GM23338 (cell line): ENCODE data around the gene FNDC11. TPM values are rescaled to one million over a fixed set of nuclear protein-coding genes. Genes with fewer than 3 reads are reported as not detected.

Experiments used
- ATAC-seq: fragments of 200-7000 bp; cut with Tn5 transposase; 3 replicates; pipeline ENCODE4 v1.9.1; 2020
- DNase-seq: peaks from one replicate; pipeline ENCODE4 v3.0.0-alpha.2; 2015; ENCODE audit warnings: low spot score
- H2AFZ ChIP-seq: fragments of 200-600 bp; sonication (generic); 2 replicates; pipeline ENCODE4 v1.8.0; 2016; ENCODE audit warnings: antibody characterized with exemption, mild to moderate bottlenecking, moderate library complexity
- H3F3A ChIP-seq: fragments of 200-600 bp; sonication (generic); replicated peaks from 2 replicates; pipeline ENCODE4 v1.8.0; 2017; ENCODE audit warnings: antibody characterized with exemption, mixed run types, low read depth
- H3K27ac ChIP-seq: fragments of 200-600 bp; sonication (generic); 2 replicates; pipeline ENCODE4 v1.6.1; 2016; ENCODE audit warnings: low read depth
- H3K27me3 ChIP-seq: fragments of 200-600 bp; sonication (generic); 2 replicates; pipeline ENCODE4 v1.8.0; 2016; ENCODE audit warnings: mild to moderate bottlenecking, mixed run types, moderate library complexity; ENCODE audit not compliant: insufficient read depth
- H3K36me3 ChIP-seq: fragments of 200-600 bp; sonication (generic); 2 replicates; pipeline ENCODE4 v1.8.0; 2016; ENCODE audit warnings: mild to moderate bottlenecking; ENCODE audit not compliant: insufficient read depth
- H3K4me1 ChIP-seq: fragments of 200-600 bp; sonication (generic); 2 replicates; pipeline ENCODE4 v1.8.0; 2016; ENCODE audit warnings: mild to moderate bottlenecking, moderate library complexity; ENCODE audit not compliant: insufficient read depth
- H3K4me2 ChIP-seq: fragments of 200-600 bp; sonication (generic); 2 replicates; pipeline ENCODE4 v1.7.1; 2017; ENCODE audit warnings: mixed run types
- H3K4me3 ChIP-seq: fragments of 200-600 bp; sonication (generic); 2 replicates; pipeline ENCODE4 v1.6.1; 2016; ENCODE audit warnings: mixed run types
- H3K79me2 ChIP-seq: fragments of 200-600 bp; sonication (generic); replicated peaks from 2 replicates; pipeline ENCODE4 v1.8.0; 2017; ENCODE audit warnings: mild to moderate bottlenecking; ENCODE audit not compliant: insufficient read depth
- H3K9me2 ChIP-seq: fragments of 200-600 bp; sonication (generic); 2 replicates; pipeline ENCODE4 v1.8.0; 2017; ENCODE audit not compliant: insufficient read depth
- H4K20me1 ChIP-seq: fragments of 200-600 bp; sonication (generic); replicated peaks from 2 replicates; pipeline ENCODE4 v1.8.0; 2017; ENCODE audit warnings: mild to moderate bottlenecking; ENCODE audit not compliant: insufficient read depth
- H3K27ac Mint-ChIP-seq: 2 replicates; pipeline ENCODE4 v1.8.0; 2020; ENCODE audit warnings: inconsistent platforms, mild to moderate bottlenecking, moderate library complexity, mixed read lengths
- H3K27me3 Mint-ChIP-seq: 3 replicates; pipeline ENCODE4 v1.8.0; 2022; ENCODE audit warnings: low read depth, mild to moderate bottlenecking, moderate library complexity, mixed read lengths, inconsistent platforms; ENCODE audit not compliant: insufficient read depth, poor library complexity
- H3K36me3 Mint-ChIP-seq: 3 replicates; pipeline ENCODE4 v1.8.0; 2021; ENCODE audit warnings: low read depth, mild to moderate bottlenecking, inconsistent platforms, moderate library complexity, mixed read lengths
- H3K4me1 Mint-ChIP-seq: 3 replicates; pipeline ENCODE4 v1.8.0; 2020; ENCODE audit warnings: mild to moderate bottlenecking, inconsistent platforms, mixed read lengths
- H3K4me3 Mint-ChIP-seq: 3 replicates; pipeline ENCODE4 v1.8.0; 2021; ENCODE audit warnings: moderate library complexity, mild to moderate bottlenecking, inconsistent platforms, mixed read lengths
- H3K9me3 Mint-ChIP-seq: 3 replicates; pipeline ENCODE4 v1.8.0; 2020; ENCODE audit warnings: moderate library complexity, mild to moderate bottlenecking, inconsistent platforms, mixed read lengths
- CREB1 ChIP-seq: fragments of 250-450 bp; sonication (Bioruptor Pico); IDR thresholded peaks from 2 replicates; pipeline ENCODE4 v1.5.0; 2020; ENCODE audit warnings: low read depth, mild to moderate bottlenecking, moderate library complexity
- CTCF ChIP-seq, 2 experiments: fragments of 200-600 bp in 1 of 2; sonication (generic) in 1 of 2; conservative IDR thresholded peaks; 2 replicates each; pipeline versions ENCODE4 v1.5.1 to v1.6.1; 2016 to 2017; ENCODE audit warnings: antibody characterized with exemption in 2 of 2, low read depth in 2 of 2, mild to moderate bottlenecking in 2 of 2, moderate library complexity in 1 of 2
- ETS1 ChIP-seq: IDR thresholded peaks from 2 replicates; pipeline ENCODE4 v1.6.1; 2016; ENCODE audit warnings: antibody characterized with exemption
- EZH2 ChIP-seq: fragments of 200-600 bp; sonication (generic); IDR thresholded peaks from one replicate; pipeline ENCODE4 v1.8.0; 2017; ENCODE audit warnings: antibody characterized with exemption, mild to moderate bottlenecking, low read depth; ENCODE audit not compliant: unreplicated experiment
- EZH2phosphoT487 ChIP-seq: fragments of 200-600 bp; sonication (generic); IDR thresholded peaks from one replicate; pipeline ENCODE4 v1.8.1; 2018; ENCODE audit warnings: antibody characterized with exemption; ENCODE audit not compliant: unreplicated experiment
- JUNB ChIP-seq: IDR thresholded peaks from one replicate; pipeline ENCODE4 v1.6.1; 2016; ENCODE audit warnings: antibody characterized with exemption; ENCODE audit not compliant: unreplicated experiment
- NANOG ChIP-seq: IDR thresholded peaks from 2 replicates; pipeline ENCODE4 v1.6.1; 2016; ENCODE audit warnings: antibody characterized with exemption, borderline replicate concordance
- POLR2AphosphoS5 ChIP-seq: IDR thresholded peaks from 2 replicates; pipeline ENCODE4 v1.6.1; 2016; ENCODE audit warnings: antibody characterized with exemption, low read depth
- REST ChIP-seq: IDR thresholded peaks from one replicate; pipeline ENCODE4 v1.6.1; 2018; ENCODE audit warnings: antibody characterized with exemption; ENCODE audit not compliant: unreplicated experiment
- STAT1 ChIP-seq: IDR thresholded peaks from one replicate; pipeline ENCODE4 v1.6.1; 2016; ENCODE audit warnings: antibody characterized with exemption; ENCODE audit not compliant: unreplicated experiment
- ZNF114 ChIP-seq: fragments of 250-450 bp; sonication (Bioruptor Pico); IDR thresholded peaks from 2 replicates; pipeline ENCODE4 v1.5.0; 2020; ENCODE audit warnings: mild to moderate bottlenecking, moderate library complexity
- ZNF331 ChIP-seq: fragments of 250-450 bp; sonication (Bioruptor Pico); IDR thresholded peaks from 2 replicates; pipeline ENCODE4 v1.5.0; 2020; ENCODE audit warnings: low read depth, mild to moderate bottlenecking, moderate library complexity
- polyA plus RNA-seq: library from polyadenylated mRNA; unstranded; fragments of >200 nt; fragmentation: Nextera tagmentation; extraction: Ambion mirVana; gene quantifications from 2 replicates; pipeline ENCODE4 v1.2.1, GENCODE V29; 2016
- total RNA-seq: library from RNA; depleted of rRNA; stranded (reverse); fragments of >200 nt; shearing (Covaris generic); gene quantifications from 2 replicates; pipeline ENCODE4 v1.2.3, GENCODE V29; 2014
- TF ChIP-seq, protein P1 (sequence below): fragments of 250-450 bp; sonication (Bioruptor Pico); IDR thresholded peaks from 2 replicates; pipeline ENCODE4 v1.5.0; 2020; ENCODE audit warnings: mild to moderate bottlenecking, moderate library complexity

FNDC11 gene
- total and polyA plus RNA-seq, 2 experiments from 2014 or later: 3.4 to 5.3 TPM

DNA sequence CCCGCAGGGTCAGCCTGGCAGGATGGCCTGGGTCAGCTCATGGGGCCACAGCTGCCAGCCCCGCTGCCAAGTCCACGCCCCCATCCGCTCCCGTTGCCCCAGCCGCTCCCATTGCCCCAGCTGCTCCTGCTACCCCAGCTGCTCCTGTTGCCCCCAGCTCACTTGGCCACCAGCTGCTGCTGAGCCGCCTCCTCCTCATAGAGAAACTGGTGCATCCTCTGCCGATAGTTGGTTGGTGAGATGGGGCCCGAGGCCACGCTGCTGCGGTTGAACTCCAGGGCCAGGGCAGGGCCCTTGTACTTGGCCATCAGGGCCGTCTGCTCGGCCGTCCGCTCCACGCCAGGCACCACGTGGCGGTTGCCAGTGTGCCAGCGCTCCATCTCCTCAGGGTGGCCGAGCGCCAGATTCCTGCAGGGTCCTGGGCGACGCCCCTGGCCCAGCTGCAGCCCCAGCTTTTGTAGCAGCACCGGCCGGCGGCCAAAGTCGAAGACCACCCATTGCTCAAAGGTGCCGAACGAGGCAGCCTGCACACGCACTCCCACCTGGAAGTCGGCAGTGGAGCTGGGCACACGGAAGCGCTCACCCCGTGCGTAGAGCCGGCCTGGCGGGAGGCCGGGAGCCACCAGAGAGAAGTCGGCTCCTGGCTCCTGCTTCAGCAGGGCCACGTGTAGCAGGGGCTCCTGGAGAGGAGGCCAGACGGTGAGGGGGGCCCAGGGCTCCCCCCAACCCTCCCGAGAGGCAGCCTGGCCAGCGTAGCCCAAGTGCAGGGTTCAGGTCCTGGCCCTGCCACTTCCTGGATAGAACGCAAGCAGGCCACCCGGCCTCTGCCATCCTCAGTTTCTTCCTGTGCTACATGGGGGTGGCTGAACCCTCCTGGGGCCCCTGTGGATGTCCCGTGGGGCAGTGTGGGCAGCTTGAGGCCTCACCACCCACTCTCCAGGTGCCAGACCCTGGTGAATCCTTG is 15.3 kb downstream of the FNDC11 start:
- Mint-ChIP-seq H3K4me1 (no peaks in the 10 kb centered on the region), H3K36me3 (no peaks in the 10 kb centered on the region), H3K27me3 (no peaks in the 10 kb centered on the region), H3K4me3 (no peak overlapping the region), H3K27ac (no peak overlapping the region), H3K9me3 (no peaks in the 10 kb centered on the region)
- DNase-seq (no peak), ATAC-seq (no peak)
- Histone ChIP-seq H3K27ac (no peak overlapping the region), H2AFZ (no peak overlapping the region), H3K36me3 (no peaks in the 10 kb centered on the region), H3K4me2 (no peak overlapping the region), H3K9me2 (no peaks in the 10 kb centered on the region), H3F3A (0 out of 2 replicates have a peak, but pooled peaks cover 4% of the 10 kb centered on the region), H3K79me2 (no peaks in the 10 kb centered on the region), H3K4me3 (no peak overlapping the region), H4K20me1 (no peaks in the 10 kb centered on the region), H3K4me1 (no peaks in the 10 kb centered on the region; the same call in 1 of the 2 replicates), H3K27me3 (no peaks in the 10 kb centered on the region)
- no peak for TF ChIP-seq POLR2AphosphoS5
- TF ChIP-seq EZH2phosphoT487: no peak
- no peak for TF ChIP-seq STAT1
- TF ChIP-seq, protein P1, sequence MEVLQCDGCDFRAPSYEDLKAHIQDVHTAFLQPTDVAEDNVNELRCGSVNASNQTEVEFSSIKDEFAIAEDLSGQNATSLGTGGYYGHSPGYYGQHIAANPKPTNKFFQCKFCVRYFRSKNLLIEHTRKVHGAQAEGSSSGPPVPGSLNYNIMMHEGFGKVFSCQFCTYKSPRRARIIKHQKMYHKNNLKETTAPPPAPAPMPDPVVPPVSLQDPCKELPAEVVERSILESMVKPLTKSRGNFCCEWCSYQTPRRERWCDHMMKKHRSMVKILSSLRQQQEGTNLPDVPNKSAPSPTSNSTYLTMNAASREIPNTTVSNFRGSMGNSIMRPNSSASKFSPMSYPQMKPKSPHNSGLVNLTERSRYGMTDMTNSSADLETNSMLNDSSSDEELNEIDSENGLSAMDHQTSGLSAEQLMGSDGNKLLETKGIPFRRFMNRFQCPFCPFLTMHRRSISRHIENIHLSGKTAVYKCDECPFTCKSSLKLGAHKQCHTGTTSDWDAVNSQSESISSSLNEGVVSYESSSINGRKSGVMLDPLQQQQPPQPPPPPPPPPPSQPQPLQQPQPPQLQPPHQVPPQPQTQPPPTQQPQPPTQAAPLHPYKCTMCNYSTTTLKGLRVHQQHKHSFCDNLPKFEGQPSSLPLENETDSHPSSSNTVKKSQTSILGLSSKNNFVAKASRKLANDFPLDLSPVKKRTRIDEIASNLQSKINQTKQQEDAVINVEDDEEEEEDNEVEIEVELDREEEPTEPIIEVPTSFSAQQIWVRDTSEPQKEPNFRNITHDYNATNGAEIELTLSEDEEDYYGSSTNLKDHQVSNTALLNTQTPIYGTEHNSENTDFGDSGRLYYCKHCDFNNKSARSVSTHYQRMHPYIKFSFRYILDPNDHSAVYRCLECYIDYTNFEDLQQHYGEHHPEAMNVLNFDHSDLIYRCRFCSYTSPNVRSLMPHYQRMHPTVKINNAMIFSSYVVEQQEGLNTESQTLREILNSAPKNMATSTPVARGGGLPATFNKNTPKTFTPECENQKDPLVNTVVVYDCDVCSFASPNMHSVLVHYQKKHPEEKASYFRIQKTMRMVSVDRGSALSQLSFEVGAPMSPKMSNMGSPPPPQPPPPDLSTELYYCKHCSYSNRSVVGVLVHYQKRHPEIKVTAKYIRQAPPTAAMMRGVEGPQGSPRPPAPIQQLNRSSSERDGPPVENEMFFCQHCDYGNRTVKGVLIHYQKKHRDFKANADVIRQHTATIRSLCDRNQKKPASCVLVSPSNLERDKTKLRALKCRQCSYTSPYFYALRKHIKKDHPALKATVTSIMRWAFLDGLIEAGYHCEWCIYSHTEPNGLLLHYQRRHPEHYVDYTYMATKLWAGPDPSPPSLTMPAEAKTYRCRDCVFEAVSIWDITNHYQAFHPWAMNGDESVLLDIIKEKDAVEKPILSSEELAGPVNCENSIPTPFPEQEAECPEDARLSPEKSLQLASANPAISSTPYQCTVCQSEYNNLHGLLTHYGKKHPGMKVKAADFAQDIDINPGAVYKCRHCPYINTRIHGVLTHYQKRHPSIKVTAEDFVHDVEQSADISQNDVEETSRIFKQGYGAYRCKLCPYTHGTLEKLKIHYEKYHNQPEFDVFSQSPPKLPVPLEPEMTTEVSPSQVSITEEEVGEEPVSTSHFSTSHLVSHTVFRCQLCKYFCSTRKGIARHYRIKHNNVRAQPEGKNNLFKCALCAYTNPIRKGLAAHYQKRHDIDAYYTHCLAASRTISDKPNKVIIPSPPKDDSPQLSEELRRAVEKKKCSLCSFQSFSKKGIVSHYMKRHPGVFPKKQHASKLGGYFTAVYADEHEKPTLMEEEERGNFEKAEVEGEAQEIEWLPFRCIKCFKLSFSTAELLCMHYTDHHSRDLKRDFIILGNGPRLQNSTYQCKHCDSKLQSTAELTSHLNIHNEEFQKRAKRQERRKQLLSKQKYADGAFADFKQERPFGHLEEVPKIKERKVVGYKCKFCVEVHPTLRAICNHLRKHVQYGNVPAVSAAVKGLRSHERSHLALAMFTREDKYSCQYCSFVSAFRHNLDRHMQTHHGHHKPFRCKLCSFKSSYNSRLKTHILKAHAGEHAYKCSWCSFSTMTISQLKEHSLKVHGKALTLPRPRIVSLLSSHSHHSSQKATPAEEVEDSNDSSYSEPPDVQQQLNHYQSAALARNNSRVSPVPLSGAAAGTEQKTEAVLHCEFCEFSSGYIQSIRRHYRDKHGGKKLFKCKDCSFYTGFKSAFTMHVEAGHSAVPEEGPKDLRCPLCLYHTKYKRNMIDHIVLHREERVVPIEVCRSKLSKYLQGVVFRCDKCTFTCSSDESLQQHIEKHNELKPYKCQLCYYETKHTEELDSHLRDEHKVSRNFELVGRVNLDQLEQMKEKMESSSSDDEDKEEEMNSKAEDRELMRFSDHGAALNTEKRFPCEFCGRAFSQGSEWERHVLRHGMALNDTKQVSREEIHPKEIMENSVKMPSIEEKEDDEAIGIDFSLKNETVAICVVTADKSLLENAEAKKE (CRISPR knock-in tag): no peak
- no peak for TF ChIP-seq ETS1
- no peak for TF ChIP-seq CREB1 (CRISPR knock-in tag)
- no peak for TF ChIP-seq CTCF (conservative IDR thresholded peaks at IDR 0.05; ENCODE audit: low read depth in 2 of 2)
- TF ChIP-seq EZH2: no peak
- TF ChIP-seq REST: no peak
- TF ChIP-seq NANOG: no peak
- no peak for TF ChIP-seq ZNF331 (CRISPR knock-in tag)
- TF ChIP-seq JUNB: no peak
- TF ChIP-seq ZNF114 (CRISPR knock-in tag): no peak
